Measurements from ENCODE around the gene HSD17B12. TPM values are rescaled to one million over a fixed set of nuclear protein-coding genes. Genes with fewer than 3 reads are reported as not detected.

The HSD17B12 gene
- total RNA-seq, 2 donors from 2014 or later = 59.9 to 102 TPM

- no peak for DNase-seq (ENCODE audit: low spot score)
- intact Hi-C loops (cut with DNase I) = no loop called here
- Histone ChIP-seq H3K9me3 (no peaks in the 10 kb centered on the region), H3K4me1 (replicated peaks) (no peaks in the 10 kb centered on the region), H3K27me3 (replicated peaks; ENCODE audit: insufficient read depth) (no peaks in the 10 kb centered on the region), H3K27ac (no peak overlapping the region), H3K36me3 (no peaks in the 10 kb centered on the region), H3K4me3 (no peak overlapping the region)
- 94% methylated on average over 3 of the region's 3 CpGs for WGBS
- no peak for TF ChIP-seq CTCF (IDR thresholded peaks at IDR 0.05)
- no peak for TF ChIP-seq POLR2A (IDR thresholded peaks at IDR 0.05)
- TF ChIP-seq POLR2AphosphoS5 (IDR thresholded peaks at IDR 0.05) = no peak
Measured at GRCh38 chr11:43856993-43857392, 176.5 kb downstream of the HSD17B12 start.

- TF ChIP-seq POLR2AphosphoS5 (IDR thresholded peaks at IDR 0.05) (no peak), POLR2A (IDR thresholded peaks at IDR 0.05) (no peak), CTCF (IDR thresholded peaks at IDR 0.05) (no peak)
- DNase-seq (ENCODE audit: low spot score) = no peak
- intact Hi-C loops (cut with DNase I) = no loop called here
Measured at GRCh38 chr11:43861141-43861540, 180.6 kb downstream of the HSD17B12 start.

GRCh38 chr11:43866520-43866919 lies 186.0 kb downstream of the HSD17B12 start:
- no peaks in the 10 kb centered on the region for H3K9me3 ChIP-seq
- H3K4me1 ChIP-seq (replicated peaks) = no peaks in the 10 kb centered on the region
- no peak for DNase-seq (ENCODE audit: low spot score)
- WGBS = 85% methylated on average over 2 of the region's 2 CpGs
- H3K27ac ChIP-seq = no peak overlapping the region
- H3K27me3 ChIP-seq (replicated peaks; ENCODE audit: insufficient read depth) = no peaks in the 10 kb centered on the region
- H3K36me3 ChIP-seq = no peaks in the 10 kb centered on the region
- no peak for TF ChIP-seq POLR2AphosphoS5 (IDR thresholded peaks at IDR 0.05)
- no peak for TF ChIP-seq CTCF (IDR thresholded peaks at IDR 0.05)
- intact Hi-C loops (cut with DNase I) = no loop called here
- H3K4me3 ChIP-seq = no peak overlapping the region

More at GRCh38 chr11:43861141-43861540, 180.6 kb downstream of the HSD17B12 start:
- Histone ChIP-seq H3K9me3 (no peaks in the 10 kb centered on the region), H3K27ac (no peak overlapping the region), H3K4me3 (no peak overlapping the region), H3K4me1 (replicated peaks) (no peaks in the 10 kb centered on the region), H3K27me3 (replicated peaks; ENCODE audit: insufficient read depth) (no peaks in the 10 kb centered on the region), H3K36me3 (no peaks in the 10 kb centered on the region)
- 80% methylated on average over 2 of the region's 2 CpGs for WGBS

GRCh38 chr11:43866969-43867368 lies 186.4 kb downstream of the HSD17B12 start:
- H3K27ac ChIP-seq = no peak overlapping the region
- H3K4me3 ChIP-seq = no peak overlapping the region
- no peak for DNase-seq (ENCODE audit: low spot score)
- no peaks in the 10 kb centered on the region for H3K36me3 ChIP-seq
- TF ChIP-seq POLR2A (IDR thresholded peaks at IDR 0.05) (no peak), POLR2AphosphoS5 (IDR thresholded peaks at IDR 0.05) (no peak), CTCF (IDR thresholded peaks at IDR 0.05) (no peak)
- no peaks in the 10 kb centered on the region for H3K27me3 ChIP-seq (replicated peaks; ENCODE audit: insufficient read depth)
- intact Hi-C loops (cut with DNase I) = no loop called here
- no peaks in the 10 kb centered on the region for H3K9me3 ChIP-seq
- no peaks in the 10 kb centered on the region for H3K4me1 ChIP-seq (replicated peaks)

GRCh38 chr11:43868852-43869567 lies 188.5 kb downstream of the HSD17B12 start:
- no peaks in the 10 kb centered on the region for H3K9me3 ChIP-seq
- H3K4me3 ChIP-seq = no peak overlapping the region
- peak; percentile 72 for TF ChIP-seq POLR2AphosphoS5 (IDR thresholded peaks at IDR 0.05)
- no peak for TF ChIP-seq CTCF (IDR thresholded peaks at IDR 0.05)
- intact Hi-C loops (cut with DNase I) = no loop called here
- no peaks in the 10 kb centered on the region for H3K27me3 ChIP-seq (replicated peaks; ENCODE audit: insufficient read depth)
- peak; percentile 18 for DNase-seq (ENCODE audit: low spot score)
- H3K36me3 ChIP-seq = no peaks in the 10 kb centered on the region
- peak overlapping the region in 1 of 2 donors; percentile 33 for H3K27ac ChIP-seq
- WGBS = 15% methylated on average over 5 of the region's 5 CpGs
- no peaks in the 10 kb centered on the region for H3K4me1 ChIP-seq (replicated peaks)

Measured in prostate gland (tissue), 2 donors.